HG03469 (cell line): ENCODE data around the gene EHBP1L1.
"Not testable (repeated sequence)": the region's sequence is repeated elsewhere in the genome, so short reads cannot be mapped to it uniquely, and the experiment has no call there.

Source experiments
- ATAC-seq: cut with Tn5 transposase; IDR thresholded peaks from one replicate; pipeline ENCODE4 v1.9.1; 2021; ENCODE audit warnings: mild to moderate bottlenecking, moderate library complexity, moderate number of reproducible peaks; ENCODE audit not compliant: unreplicated experiment

Gene EHBP1L1

GRCh38 chr11:65560555-65561418 lies 15.1 kb upstream of the EHBP1L1 start:
- ATAC-seq, result no peak

GRCh38 chr11:65562020-65562419 lies 13.8 kb upstream of the EHBP1L1 start:
- no peak for ATAC-seq

GRCh38 chr11:65562788-65563187 lies 13.1 kb upstream of the EHBP1L1 start:
- no peak for ATAC-seq

- ATAC-seq, result no peak
These were observed 12.3 kb upstream of the EHBP1L1 start for GRCh38 chr11:65563601-65564000.

- ATAC-seq, result not testable (repeated sequence)
These were observed 10.8 kb upstream of the EHBP1L1 start for GRCh38 chr11:65564879-65565559.

- ATAC-seq, result no peak
These were observed 10.0 kb upstream of the EHBP1L1 start for GRCh38 chr11:65565624-65566453.

- no peak for ATAC-seq
These were observed 6.5 kb upstream of the EHBP1L1 start for GRCh38 chr11:65569164-65569972.

- peak; percentile 41 for ATAC-seq
These were observed 5.6 kb upstream of the EHBP1L1 start, which contains the start of gene ZNRD2 for GRCh38 chr11:65569973-65570918. Gene ZNRD2 (plus strand): TSS chr11:65570477. CDS start chr11:65570492, 15 bp downstream.

GRCh38 chr11:65571420-65571819 lies 4.4 kb upstream of the EHBP1L1 start:
- ATAC-seq, result no peak

GRCh38 chr11:65571940-65572339 lies 3.9 kb upstream of the EHBP1L1 start:
- no peak for ATAC-seq

GRCh38 chr11:65572356-65573051 lies 3.3 kb upstream of the EHBP1L1 start, which contains the start of gene FAM89B:
Gene FAM89B (plus strand): TSS chr11:65572538. CDS start chr11:65572670, 132 bp downstream.
- no peak for ATAC-seq

- no peak for ATAC-seq
These were observed 2.3 kb upstream of the EHBP1L1 start for GRCh38 chr11:65573391-65574079.

- peak; percentile 13 for ATAC-seq
These were observed 1.6 kb upstream of the EHBP1L1 start for GRCh38 chr11:65574109-65574810.

GRCh38 chr11:65574811-65575567 lies 864 bp upstream of the EHBP1L1 start:
- no peak for ATAC-seq

- ATAC-seq, result no peak
These were observed 496 bp downstream of the EHBP1L1 start for GRCh38 chr11:65576232-65576866.
